IMR-90 (cell line): ENCODE data around the gene FAM168A. TPM values are rescaled to one million over a fixed set of nuclear protein-coding genes. Genes with fewer than 3 reads are reported as not detected.

ENCODE experiments used
- ATAC-seq: fragments of 200-7000 bp; cut with Tn5 transposase; 2 replicates; pipeline ENCODE4 v1.9.1; 2020; ENCODE audit warnings: low read depth, mild to moderate bottlenecking, moderate library complexity
- BruUV-seq: library from RNA; stranded (reverse); fragments of 400-500 nt; replicated peaks from 2 replicates; lab custom pipeline; 2021; lab: Mats Ljungman, UMichigan
- CTCF ChIA-PET: fragments of 300-600 bp; formaldehyde crosslinking; extraction: SDS; loops from one replicate; lab custom pipeline; 2021; ENCODE audit warnings: antibody characterized with exemption; lab: Yijun Ruan, JAX
- POLR2A ChIA-PET: fragments of 300-600 bp; sonication (Branson Sonifier 250); formaldehyde crosslinking; loops from one replicate; lab custom pipeline; 2022; ENCODE audit warnings: antibody characterized with exemption; ENCODE audit not compliant: unreplicated experiment; lab: Charles Lee
- DNase-seq: peaks from one replicate; pipeline ENCODE4 v3.0.0; 2013
- H2AFZ ChIP-seq: replicated peaks from 2 replicates; pipeline ENCODE3; 2013; ENCODE audit warnings: low read length, mild to moderate bottlenecking; ENCODE audit not compliant: poor library complexity
- H2AK5ac ChIP-seq: 2 replicates; pipeline ENCODE4 v1.6.1; 2013; ENCODE audit warnings: low read depth, low read length, inconsistent platforms
- H2AK9ac ChIP-seq: replicated peaks from 2 replicates; pipeline ENCODE3; 2013; ENCODE audit warnings: mild to moderate bottlenecking, low read depth, low read length, moderate library complexity; ENCODE audit not compliant: poor library complexity
- H2BK120ac ChIP-seq: 2 replicates; pipeline ENCODE4 v1.6.1; 2013; ENCODE audit warnings: low read depth, low read length, inconsistent platforms
- H2BK15ac ChIP-seq: 3 replicates; pipeline ENCODE4 v1.6.1; 2013; ENCODE audit warnings: low read depth, low read length, inconsistent platforms
- H2BK20ac ChIP-seq: 2 replicates; pipeline ENCODE4 v1.6.1; 2013; ENCODE audit warnings: low read depth, mild to moderate bottlenecking, inconsistent platforms, low read length, moderate library complexity
- H2BK5ac ChIP-seq: 2 replicates; pipeline ENCODE4 v1.6.1; 2013; ENCODE audit warnings: mild to moderate bottlenecking, low read depth, low read length, inconsistent platforms; ENCODE audit not compliant: poor library complexity, severe bottlenecking
- H3K14ac ChIP-seq: replicated peaks from 2 replicates; pipeline ENCODE4 v1.6.1; 2013; ENCODE audit warnings: low read depth, low read length, inconsistent platforms
- H3K18ac ChIP-seq: 2 replicates; pipeline ENCODE4 v1.6.1; 2013; ENCODE audit warnings: low read depth, low read length, control low read depth
- H3K23ac ChIP-seq: 2 replicates; pipeline ENCODE4 v1.6.1; 2013; ENCODE audit warnings: low read depth, low read length, inconsistent platforms
- H3K27ac ChIP-seq: 2 replicates; pipeline ENCODE4 v1.5.1; 2013; ENCODE audit warnings: mild to moderate bottlenecking, control low read depth, low read length; ENCODE audit not compliant: insufficient read depth
- H3K27me3 ChIP-seq: 2 replicates; pipeline ENCODE4 v1.6.1; 2013; ENCODE audit warnings: low read length; ENCODE audit not compliant: control insufficient read depth, insufficient read depth
- H3K36me3 ChIP-seq: 2 replicates; pipeline ENCODE4 v1.6.1; 2013; ENCODE audit warnings: low read length, mixed read lengths; ENCODE audit not compliant: control insufficient read depth, insufficient read depth
- H3K4ac ChIP-seq: 2 replicates; pipeline ENCODE4 v1.6.1; 2013; ENCODE audit warnings: low read depth, low read length, inconsistent platforms
- H3K4me1 ChIP-seq: 2 replicates; pipeline ENCODE4 v1.6.1; 2013; ENCODE audit warnings: low read length, mixed read lengths; ENCODE audit not compliant: control insufficient read depth, insufficient read depth
- H3K4me2 ChIP-seq: 2 replicates; pipeline ENCODE4 v1.6.1; 2013; ENCODE audit warnings: low read depth, mild to moderate bottlenecking, control low read depth, low read length, moderate library complexity
- H3K4me3 ChIP-seq: 2 replicates; pipeline ENCODE4 v1.5.1; 2013; ENCODE audit warnings: low read depth, mild to moderate bottlenecking, control low read depth, low read length, moderate library complexity; ENCODE audit not compliant: insufficient read depth
- H3K56ac ChIP-seq: 2 replicates; pipeline ENCODE4 v1.6.1; 2013; ENCODE audit warnings: low read length, inconsistent platforms; ENCODE audit not compliant: insufficient read depth; ENCODE audit errors: extremely low read depth
- H3K79me1 ChIP-seq, 2 experiments: 2 replicates each; pipeline ENCODE4 v1.6.1; 2013; ENCODE audit warnings: low read length in 2 of 2, inconsistent platforms in 1 of 2, low read depth in 1 of 2
- H3K9ac ChIP-seq: 2 replicates; pipeline ENCODE4 v1.6.1; 2013; ENCODE audit warnings: low read depth, low read length, control low read depth
- H3K9me1 ChIP-seq: 2 replicates; pipeline ENCODE4 v1.6.1; 2013; ENCODE audit warnings: low read length, inconsistent platforms; ENCODE audit not compliant: insufficient read depth
- H3K9me3 ChIP-seq: 2 replicates; pipeline ENCODE4 v1.6.1; 2013; ENCODE audit warnings: low read length; ENCODE audit not compliant: control insufficient read depth, insufficient read depth
- H4K20me1 ChIP-seq: 2 replicates; pipeline ENCODE4 v1.6.1; 2013; ENCODE audit warnings: low read length, inconsistent platforms; ENCODE audit not compliant: insufficient read depth
- H4K5ac ChIP-seq: 2 replicates; pipeline ENCODE4 v1.6.1; 2013; ENCODE audit warnings: mild to moderate bottlenecking, low read depth, low read length, control low read depth
- H4K8ac ChIP-seq, 2 experiments: 2 replicates each; pipeline ENCODE4 v1.6.1; 2013; ENCODE audit warnings: low read depth in 2 of 2, low read length in 2 of 2, control low read depth in 1 of 2, inconsistent platforms in 1 of 2
- H4K91ac ChIP-seq: 2 replicates; pipeline ENCODE4 v1.6.1; 2013; ENCODE audit warnings: low read depth, low read length, inconsistent platforms; ENCODE audit not compliant: insufficient read depth
- BHLHE40 ChIP-seq: fragments of 150-350 bp; IDR thresholded peaks from 2 replicates; pipeline ENCODE4 v1.6.1; 2016; ENCODE audit warnings: mild to moderate bottlenecking, low read depth, low read length
- CEBPB ChIP-seq: IDR thresholded peaks from 2 replicates; pipeline ENCODE4 v1.6.1; 2012; ENCODE audit warnings: low read depth, low read length, improper control_type of control experiment
- CHD1 ChIP-seq: IDR thresholded peaks from 2 replicates; pipeline ENCODE4 v1.6.1; 2012; ENCODE audit warnings: low read depth, low read length, improper control_type of control experiment
- FOS ChIP-seq: fragments of 150-350 bp; IDR thresholded peaks from 2 replicates; pipeline ENCODE4 v1.6.1; 2016; ENCODE audit warnings: low read depth, low read length
- MAFK ChIP-seq: IDR thresholded peaks from 2 replicates; pipeline ENCODE4 v1.6.1; 2012; ENCODE audit warnings: low read depth, low read length, improper control_type of control experiment
- MAZ ChIP-seq: IDR thresholded peaks from 2 replicates; pipeline ENCODE4 v1.6.1; 2012; ENCODE audit warnings: low read depth, mild to moderate bottlenecking, low read length, improper control_type of control experiment, moderate library complexity, borderline replicate concordance
- MXI1 ChIP-seq: IDR thresholded peaks from 2 replicates; pipeline ENCODE4 v1.6.1; 2012; ENCODE audit warnings: low read depth, mild to moderate bottlenecking, low read length, moderate library complexity, borderline replicate concordance
- NFE2L2 ChIP-seq: fragments of 150-350 bp; IDR thresholded peaks from 2 replicates; pipeline ENCODE4 v1.6.1; 2016; ENCODE audit warnings: low read depth, mild to moderate bottlenecking, low read length
- POLR2A ChIP-seq: IDR thresholded peaks from 2 replicates; pipeline ENCODE4 v1.6.1; 2012; ENCODE audit warnings: mild to moderate bottlenecking, low read depth, low read length
- RAD21 ChIP-seq: IDR thresholded peaks from 2 replicates; pipeline ENCODE4 v1.6.1; 2012; ENCODE audit warnings: low read length, improper control_type of control experiment
- RCOR1 ChIP-seq: IDR thresholded peaks from 2 replicates; pipeline ENCODE4 v1.6.1; 2012; ENCODE audit warnings: mild to moderate bottlenecking, low read length, improper control_type of control experiment; ENCODE audit not compliant: insufficient replicate concordance
- RFX5 ChIP-seq: IDR thresholded peaks from 2 replicates; pipeline ENCODE4 v1.8.0; 2012; ENCODE audit warnings: low read depth, mild to moderate bottlenecking, low read length, moderate library complexity
- SMC3 ChIP-seq: fragments of 150-350 bp; IDR thresholded peaks from 2 replicates; pipeline ENCODE4 v1.6.1; 2016; ENCODE audit warnings: low read depth, mild to moderate bottlenecking, antibody characterized with exemption, low read length, moderate library complexity
- WGBS, 2 experiments: methylation state at CpG; one replicate each; pipeline versions ENCODE4 v1.1.5 to v1.1.7; 2013; ENCODE audit warnings: missing lambda C conversion rate in 2 of 2; ENCODE audit not compliant: insufficient read length in 1 of 2; ENCODE audit errors: extremely low coverage in 2 of 2; 5-methylcytosine and 5-hydroxymethylcytosine counted together
- dilution Hi-C: fragments of 300-500 bp; cut with HindIII; formaldehyde crosslinking; loops from one replicate; pipeline ENCODE4 v1.14.3; 2018; ENCODE audit warnings: low sequenced_read_pairs; ENCODE audit not compliant: unreplicated experiment
- in situ Hi-C: fragments of 300-500 bp; cut with MboI; formaldehyde crosslinking; loops from 3 replicates; pipeline ENCODE4 v1.14.3; 2019; ENCODE audit warnings: low sequenced_read_pairs, inconsistent platforms, mixed read lengths
- intact Hi-C: fragments of 100-400 bp; cut with micrococcal nuclease; formaldehyde crosslinking; loops from 2 replicates; pipeline ENCODE4 v1.10.0; 2022
- polyA plus RNA-seq, 3 experiments: library from polyadenylated mRNA; depleted of rRNA; stranded (reverse); fragments of >200 nt; gene quantifications; 2 replicates each; pipeline ENCODE4 v1.2.3, GENCODE V29; 2012; ENCODE audit warnings: low replicate concordance in 1 of 3
- total RNA-seq: library from RNA; depleted of rRNA; stranded (reverse); fragments of >200 nt; gene quantifications from 2 replicates; pipeline ENCODE4 v1.2.3, GENCODE V29; 2012
- TF ChIP-seq, protein P1 (sequence below): fragments of 150-350 bp; IDR thresholded peaks from 2 replicates; pipeline ENCODE4 v1.6.1; 2017; ENCODE audit warnings: mild to moderate bottlenecking, antibody characterized with exemption, low read length, low read depth
- TF ChIP-seq, protein P2 (sequence below): conservative IDR thresholded peaks from 2 replicates; pipeline ENCODE4 v1.5.1; 2012; ENCODE audit warnings: mild to moderate bottlenecking, low read depth, low read length, improper control_type of control experiment

The FAM168A gene
- total and polyA plus RNA-seq, 2 of the 4 experiments (the other 2 are of a cell fraction), result 13.1 to 22.8 TPM

DNA sequence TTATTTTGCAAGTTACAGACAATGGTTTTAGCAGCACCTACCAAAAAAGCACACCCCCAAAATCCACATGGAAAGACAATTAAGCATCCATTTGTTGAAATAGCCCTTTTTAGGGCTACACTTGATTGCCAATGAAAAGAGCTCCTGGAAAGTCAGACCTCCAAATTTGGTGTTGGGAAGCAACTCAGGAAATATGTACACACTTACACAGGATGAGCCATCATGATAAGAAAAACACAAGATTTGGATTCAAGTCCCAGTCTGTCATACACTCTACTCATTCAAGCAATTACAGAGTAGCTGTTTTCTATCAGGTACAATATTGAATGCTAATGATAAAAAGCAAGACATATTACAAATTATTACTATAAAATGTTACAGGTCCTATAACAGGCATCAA lies 31.5 kb downstream of the FAM168A start (continued):
- no peak for TF ChIP-seq BHLHE40

DNA sequence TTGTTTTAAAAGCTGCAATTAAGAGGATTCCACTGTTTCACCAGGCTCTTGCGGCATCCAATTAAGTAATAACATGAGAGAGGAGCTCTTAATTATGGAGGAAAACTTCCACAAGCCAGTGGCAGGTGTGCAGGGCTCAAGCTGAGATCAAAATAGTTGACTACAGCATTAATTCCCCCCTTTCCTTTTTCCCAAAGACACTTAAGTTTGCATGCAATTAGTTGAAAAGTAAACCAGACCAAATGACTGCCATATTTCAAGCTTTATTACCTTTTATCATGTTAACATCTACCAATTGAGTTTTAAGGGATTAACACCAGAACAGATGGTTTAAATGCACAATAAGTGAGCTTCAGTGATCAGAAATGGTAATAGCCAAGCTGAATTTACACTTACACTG lies 32.1 kb downstream of the FAM168A start:
- no peak overlapping the region for H2BK20ac ChIP-seq
- H3K56ac ChIP-seq, result no peak overlapping the region
- WGBS, 2 experiments, result no CpG with 5 or more reads among the region's 1 CpG
- H3K9me1 ChIP-seq, result no peaks in the 10 kb centered on the region; the same call in 1 of the 2 replicates
- BruUV-seq, result no TSS peak
- no peak overlapping the region for H3K23ac ChIP-seq
- H4K5ac ChIP-seq, result no peak overlapping the region
- H2BK5ac ChIP-seq, result no peak overlapping the region
- ChIA-PET POLR2A (no interaction called here), CTCF (interaction anchor here (0.7 to 1.0 kb wide), 2 partner anchors 12 to 60 kb away, joined by 3 to 4 read pairs; no protein-coding TSS in a partner anchor)
- intact Hi-C loops (no loop called here), in situ Hi-C loops (no loop called here), dilution Hi-C loops (no loop called here)
- H3K14ac ChIP-seq, result no peak overlapping the region
- no peak overlapping the region for H4K91ac ChIP-seq
- H3K9ac ChIP-seq, result no peak overlapping the region
- peaks cover 4% of the 10 kb centered on the region for H3K4me1 ChIP-seq
- no peaks in the 10 kb centered on the region for H3K9me3 ChIP-seq
- no peak overlapping the region for H2BK120ac ChIP-seq
- no peak for DNase-seq
- H3K27ac ChIP-seq, result no peak overlapping the region
- H3K4ac ChIP-seq, result no peak overlapping the region
- no peak overlapping the region for H3K4me2 ChIP-seq
- H3K4me3 ChIP-seq, result no peak overlapping the region
- peaks cover 16 to 50% of the 10 kb centered on the region in 2 experiments for H3K79me1 ChIP-seq
- H2BK15ac ChIP-seq, result no peak overlapping the region
- H2AK5ac ChIP-seq, result no peak overlapping the region
- H4K20me1 ChIP-seq, result peaks cover 16% of the 10 kb centered on the region; the same call in 1 of the 2 replicates
- H3K18ac ChIP-seq, result no peak overlapping the region
- ATAC-seq, result no peak
- no peak overlapping the region for H4K8ac ChIP-seq
- H2AK9ac ChIP-seq, result no peak overlapping the region
- H3K27me3 ChIP-seq, result no peaks in the 10 kb centered on the region
- no peaks in the 10 kb centered on the region for H3K36me3 ChIP-seq
- no peak overlapping the region for H2AFZ ChIP-seq
- TF ChIP-seq RCOR1, result no peak
- TF ChIP-seq SMC3, result no peak
- TF ChIP-seq MXI1, result no peak
- TF ChIP-seq CEBPB, result no peak
- no peak for TF ChIP-seq POLR2A
- TF ChIP-seq RAD21, result no peak
- TF ChIP-seq CHD1, result no peak
- TF ChIP-seq, protein P1, sequence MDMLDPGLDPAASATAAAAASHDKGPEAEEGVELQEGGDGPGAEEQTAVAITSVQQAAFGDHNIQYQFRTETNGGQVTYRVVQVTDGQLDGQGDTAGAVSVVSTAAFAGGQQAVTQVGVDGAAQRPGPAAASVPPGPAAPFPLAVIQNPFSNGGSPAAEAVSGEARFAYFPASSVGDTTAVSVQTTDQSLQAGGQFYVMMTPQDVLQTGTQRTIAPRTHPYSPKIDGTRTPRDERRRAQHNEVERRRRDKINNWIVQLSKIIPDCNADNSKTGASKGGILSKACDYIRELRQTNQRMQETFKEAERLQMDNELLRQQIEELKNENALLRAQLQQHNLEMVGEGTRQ, result no peak
- no peak for TF ChIP-seq MAFK
- no peak for TF ChIP-seq FOS
- no peak for TF ChIP-seq BHLHE40
- TF ChIP-seq, protein P2, sequence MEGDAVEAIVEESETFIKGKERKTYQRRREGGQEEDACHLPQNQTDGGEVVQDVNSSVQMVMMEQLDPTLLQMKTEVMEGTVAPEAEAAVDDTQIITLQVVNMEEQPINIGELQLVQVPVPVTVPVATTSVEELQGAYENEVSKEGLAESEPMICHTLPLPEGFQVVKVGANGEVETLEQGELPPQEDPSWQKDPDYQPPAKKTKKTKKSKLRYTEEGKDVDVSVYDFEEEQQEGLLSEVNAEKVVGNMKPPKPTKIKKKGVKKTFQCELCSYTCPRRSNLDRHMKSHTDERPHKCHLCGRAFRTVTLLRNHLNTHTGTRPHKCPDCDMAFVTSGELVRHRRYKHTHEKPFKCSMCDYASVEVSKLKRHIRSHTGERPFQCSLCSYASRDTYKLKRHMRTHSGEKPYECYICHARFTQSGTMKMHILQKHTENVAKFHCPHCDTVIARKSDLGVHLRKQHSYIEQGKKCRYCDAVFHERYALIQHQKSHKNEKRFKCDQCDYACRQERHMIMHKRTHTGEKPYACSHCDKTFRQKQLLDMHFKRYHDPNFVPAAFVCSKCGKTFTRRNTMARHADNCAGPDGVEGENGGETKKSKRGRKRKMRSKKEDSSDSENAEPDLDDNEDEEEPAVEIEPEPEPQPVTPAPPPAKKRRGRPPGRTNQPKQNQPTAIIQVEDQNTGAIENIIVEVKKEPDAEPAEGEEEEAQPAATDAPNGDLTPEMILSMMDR, result no peak
- TF ChIP-seq MAZ, result no peak
- no peak for TF ChIP-seq RFX5
- no peak for TF ChIP-seq NFE2L2
